CD4-positive, CD25-positive, alpha-beta regulatory T cell (primary cell): ENCODE measurements around the gene MYH6. TPM values are rescaled to one million over a fixed set of nuclear protein-coding genes. Genes with fewer than 3 reads are reported as not detected.
"Not testable (repeated sequence)": the region's sequence is repeated elsewhere in the genome, so short reads cannot be mapped to it uniquely, and the experiment has no call there.

Experiments
- ATAC-seq, 2 donors: fragments of 150-1000 bp; cut with Tn5 transposase; one replicate each; pipeline ENCODE4 v1.10.0; 2021; ENCODE audit warnings: low read depth in 2 of 2, moderate number of reproducible peaks in 2 of 2, moderate library complexity in 1 of 2
- DNase-seq, 3 donors: peaks; one replicate each; pipeline versions ENCODE4 v3.0.0 to v3.0.0-alpha.2; 2012 to 2022; ENCODE audit warnings: mixed read lengths in 1 of 3
- H3K27ac ChIP-seq: one replicate; pipeline ENCODE4 v1.7.0; 2013; ENCODE audit warnings: mild to moderate bottlenecking, low read length; ENCODE audit not compliant: insufficient read depth, poor library complexity, severe bottlenecking
- H3K27me3 ChIP-seq: one replicate; pipeline ENCODE4 v1.7.0; 2013; ENCODE audit warnings: low read length; ENCODE audit not compliant: control insufficient read depth, insufficient read depth
- H3K36me3 ChIP-seq: one replicate; pipeline ENCODE4 v1.7.0; 2013; ENCODE audit warnings: mild to moderate bottlenecking, low read length, moderate library complexity; ENCODE audit not compliant: control insufficient read depth, insufficient read depth
- H3K4me1 ChIP-seq: 2 replicates; pipeline ENCODE4 v1.7.0; 2013; ENCODE audit warnings: mild to moderate bottlenecking, low read length; ENCODE audit not compliant: insufficient read depth, control insufficient read depth, poor library complexity, severe bottlenecking
- H3K4me3 ChIP-seq: one replicate; pipeline ENCODE4 v1.7.0; 2013; ENCODE audit warnings: low read depth, mild to moderate bottlenecking, low read length, moderate library complexity
- H3K9me3 ChIP-seq, 2 experiments: 1 replicate in 1 of 2; 2 replicates in 1 of 2; pipeline ENCODE4 v1.7.0; 2013; ENCODE audit warnings: low read length in 2 of 2, mild to moderate bottlenecking in 1 of 2, moderate library complexity in 1 of 2; ENCODE audit not compliant: control insufficient read depth in 2 of 2
- H3K27ac Mint-ChIP-seq, 3 donors: one replicate each; pipeline ENCODE4 v1.8.0; 2020 to 2022; ENCODE audit warnings: mild to moderate bottlenecking in 3 of 3, mixed read lengths in 3 of 3, moderate library complexity in 2 of 3
- H3K27me3 Mint-ChIP-seq: one replicate; pipeline ENCODE4 v1.8.0; 2022; ENCODE audit warnings: mild to moderate bottlenecking, mixed read lengths
- H3K36me3 Mint-ChIP-seq: one replicate; pipeline ENCODE4 v1.8.0; 2020; ENCODE audit warnings: mixed read lengths
- H3K4me1 Mint-ChIP-seq, 4 donors: one replicate each; pipeline ENCODE4 v1.8.0; 2020 to 2022; ENCODE audit warnings: mixed read lengths in 4 of 4, mild to moderate bottlenecking in 1 of 4
- H3K4me3 Mint-ChIP-seq, 4 donors: one replicate each; pipeline ENCODE4 v1.8.0; 2020 to 2022; ENCODE audit warnings: mild to moderate bottlenecking in 4 of 4, mixed read lengths in 4 of 4, moderate library complexity in 3 of 4
- H3K9me3 Mint-ChIP-seq, 7 donors: one replicate each; pipeline ENCODE4 v1.8.0; 2020 to 2022; ENCODE audit warnings: mixed read lengths in 7 of 7, mild to moderate bottlenecking in 3 of 7, moderate library complexity in 2 of 7
- polyA plus RNA-seq, 4 donors: library from polyadenylated mRNA; unstranded; fragments of 300-500 nt; fragmentation: Illumina TruSeq; gene quantifications; one replicate each; pipeline ENCODE4 v1.2.3, GENCODE V29; 2021
- total RNA-seq: library from RNA; stranded (reverse); gene quantifications from one replicate; pipeline ENCODE4 v1.2.3, GENCODE V29; 2022

MYH6 gene
- total and polyA plus RNA-seq, 5 donors from 2014 or later = not detected

DNA sequence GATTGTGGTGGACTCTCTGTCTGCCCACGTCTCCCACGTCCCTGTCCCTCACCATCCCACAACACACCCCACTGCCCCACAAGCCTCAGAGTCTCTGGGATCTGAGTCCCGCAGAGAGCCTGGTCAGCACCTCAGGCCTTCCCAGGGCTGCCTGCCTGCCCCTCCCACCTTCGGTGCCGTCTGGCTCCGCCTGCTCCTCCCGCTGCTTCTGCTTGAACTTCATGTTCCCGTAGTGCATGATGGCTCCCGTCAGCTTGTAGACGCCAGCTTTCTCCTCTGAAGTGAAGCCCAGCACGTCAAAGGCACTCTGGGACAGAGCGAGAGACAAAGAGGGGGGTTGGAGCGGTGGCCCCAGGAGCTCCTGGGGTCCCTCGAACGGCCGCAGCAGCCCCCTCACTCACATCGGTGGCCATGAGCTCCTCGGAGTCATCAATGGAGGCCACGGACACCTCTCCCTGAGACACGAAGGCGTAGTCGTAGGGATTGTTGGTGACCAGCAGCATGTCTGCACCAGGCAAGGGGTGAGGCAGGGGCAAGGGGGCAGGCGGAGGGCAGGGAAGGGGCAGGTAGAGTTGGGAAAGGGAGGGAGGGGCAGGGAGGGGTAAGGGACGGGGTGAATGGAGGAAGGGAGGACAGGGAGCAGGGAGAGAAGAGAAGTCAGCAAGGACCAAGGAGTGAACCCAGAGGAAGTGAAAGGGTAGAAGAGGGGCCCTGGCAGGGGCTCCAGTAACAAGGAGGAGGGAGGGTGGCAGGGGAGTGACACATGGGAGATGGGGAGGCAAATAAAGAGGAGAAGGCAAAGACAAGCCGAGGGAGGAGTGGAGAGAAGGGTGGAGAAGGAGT, 5.6 kb downstream of the MYH6 start:
- Histone ChIP-seq H3K36me3 (no peaks in the 10 kb centered on the region), H3K4me3 (no peak overlapping the region), H3K4me1 (no peaks in the 10 kb centered on the region), H3K27me3 (no peaks in the 10 kb centered on the region), H3K9me3 (no peaks in the 10 kb centered on the region), H3K27ac (no peak overlapping the region)
- no peaks in the 10 kb centered on the region for H3K4me1 Mint-ChIP-seq
- peaks cover 8% of the 10 kb centered on the region for H3K27me3 Mint-ChIP-seq
- H3K27ac Mint-ChIP-seq = no peak overlapping the region
- ATAC-seq = no peak
- peaks cover 0 to under 1% (median 0%) of the 10 kb centered on the region in 7 donors for H3K9me3 Mint-ChIP-seq
- H3K36me3 Mint-ChIP-seq = no peaks in the 10 kb centered on the region
- no peak overlapping the region for H3K4me3 Mint-ChIP-seq
- no peak for DNase-seq

DNA sequence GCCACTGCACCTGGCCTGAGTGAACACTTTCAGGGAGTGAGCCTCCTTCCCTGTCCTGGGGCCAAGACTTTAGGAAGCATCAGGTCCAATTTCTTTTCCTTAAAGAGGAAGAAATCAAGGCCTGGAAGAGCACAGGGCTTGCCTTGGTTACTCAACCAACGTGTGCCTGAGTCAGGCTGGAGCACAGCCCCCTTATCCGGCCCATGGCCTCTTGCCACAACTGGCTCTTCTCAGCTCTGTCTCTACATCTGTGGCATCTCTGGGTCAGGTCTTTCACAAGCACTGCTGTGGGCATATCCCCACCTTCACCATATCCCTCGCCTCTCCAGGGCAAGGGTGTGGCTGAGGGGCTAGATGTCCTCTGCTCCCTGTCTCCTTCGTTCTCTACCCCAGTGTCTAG, 6.8 kb downstream of the MYH6 start:
- Histone ChIP-seq H3K27me3 (no peaks in the 10 kb centered on the region), H3K27ac (no peak overlapping the region), H3K9me3 (no peaks in the 10 kb centered on the region), H3K4me3 (no peak overlapping the region), H3K4me1 (no peaks in the 10 kb centered on the region), H3K36me3 (no peaks in the 10 kb centered on the region)
- ATAC-seq (no peak), DNase-seq (no peak)
- Mint-ChIP-seq H3K27me3 (peaks cover 8% of the 10 kb centered on the region), H3K36me3 (no peaks in the 10 kb centered on the region), H3K27ac (no peak overlapping the region), H3K4me3 (no peak overlapping the region), H3K4me1 (no peaks in the 10 kb centered on the region), H3K9me3 (no peaks in the 10 kb centered on the region)

DNA sequence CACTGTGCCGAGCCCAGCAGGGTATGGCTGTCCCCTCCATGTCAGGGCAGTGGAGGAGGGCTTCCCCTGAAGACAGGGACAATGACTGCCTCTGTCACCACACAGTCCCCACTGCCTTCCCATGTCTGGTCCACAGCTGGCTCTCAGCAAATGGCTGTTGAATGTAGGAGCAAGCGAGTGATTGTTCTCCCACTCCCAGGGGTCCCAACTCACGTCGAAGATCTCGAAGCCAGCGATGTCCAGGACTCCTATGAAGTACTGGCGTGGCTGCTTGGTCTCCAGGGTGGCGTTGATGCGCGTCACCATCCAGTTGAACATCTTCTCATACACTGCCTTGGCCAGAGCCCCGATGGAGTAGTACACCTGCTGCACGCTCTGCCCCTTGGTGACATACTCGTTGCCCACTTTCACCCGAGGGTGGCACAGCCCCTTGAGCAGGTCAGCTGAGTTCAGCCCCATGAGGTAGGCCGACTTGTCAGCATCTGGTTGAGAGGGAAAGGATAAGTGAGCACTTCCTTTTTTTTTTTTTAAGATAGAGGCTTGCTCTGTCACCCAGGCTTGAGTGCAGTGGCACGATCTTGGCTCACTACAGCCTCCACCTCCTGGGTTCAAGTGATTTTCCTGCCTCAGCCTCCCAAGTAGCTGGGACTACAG, 7.5 kb downstream of the MYH6 start:
- not testable (repeated sequence) for ATAC-seq, H3K4me1 ChIP-seq, H3K27me3 Mint-ChIP-seq, H3K4me3 Mint-ChIP-seq, H3K9me3 ChIP-seq, H3K4me1 Mint-ChIP-seq, H3K27ac Mint-ChIP-seq, DNase-seq, H3K36me3 ChIP-seq, H3K9me3 Mint-ChIP-seq, H3K4me3 ChIP-seq, H3K27me3 ChIP-seq, H3K27ac ChIP-seq, H3K36me3 Mint-ChIP-seq

DNA sequence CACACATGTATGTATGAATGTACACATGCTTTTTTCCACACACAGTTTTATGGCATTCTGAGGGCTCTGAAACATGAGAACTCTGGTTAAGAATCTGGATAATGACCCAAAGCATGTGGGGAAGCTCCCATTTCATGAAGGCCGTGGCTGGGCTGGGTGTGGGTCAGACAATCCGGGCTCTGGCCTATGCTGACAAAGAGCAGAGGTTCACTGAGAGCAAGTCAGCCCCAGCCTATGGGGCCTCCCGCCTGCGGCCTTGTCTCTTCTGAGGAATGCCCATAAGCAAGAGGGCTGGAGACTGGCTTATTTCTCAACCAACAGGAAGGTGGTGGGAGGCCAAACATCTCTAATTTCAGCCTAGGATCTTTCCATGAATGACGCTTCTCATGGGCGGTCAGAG, 8.5 kb downstream of the MYH6 start:
- Histone ChIP-seq H3K27ac (no peak overlapping the region), H3K4me1 (no peaks in the 10 kb centered on the region), H3K9me3 (no peaks in the 10 kb centered on the region), H3K27me3 (no peaks in the 10 kb centered on the region), H3K36me3 (no peaks in the 10 kb centered on the region), H3K4me3 (no peak overlapping the region)
- H3K27me3 Mint-ChIP-seq = peaks cover 8% of the 10 kb centered on the region
- H3K27ac Mint-ChIP-seq = no peak overlapping the region
- no peak overlapping the region for H3K4me3 Mint-ChIP-seq
- no peaks in the 10 kb centered on the region for H3K9me3 Mint-ChIP-seq
- ATAC-seq (no peak), DNase-seq (no peak)
- no peaks in the 10 kb centered on the region for H3K36me3 Mint-ChIP-seq
- no peaks in the 10 kb centered on the region for H3K4me1 Mint-ChIP-seq

DNA sequence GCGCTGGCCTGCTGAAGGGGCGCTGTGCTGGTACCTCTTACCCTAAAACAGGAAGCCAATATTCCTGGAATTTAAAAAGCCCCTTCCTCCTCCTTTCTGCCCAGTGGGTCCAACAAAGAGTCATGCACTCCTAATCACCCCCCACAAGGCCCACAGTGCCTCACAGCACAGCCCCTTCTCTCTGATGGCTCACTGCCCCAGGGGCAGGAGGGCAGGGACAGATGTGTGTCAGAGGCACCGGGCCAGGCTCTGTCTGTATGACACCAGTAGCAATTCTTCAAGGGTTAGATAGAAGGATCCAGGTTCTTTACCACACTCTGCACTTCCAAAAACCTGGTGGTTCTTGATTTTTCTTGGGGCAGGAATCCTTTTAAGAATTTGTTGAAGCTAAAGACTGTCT, 8.9 kb downstream of the MYH6 start:
- no peaks in the 10 kb centered on the region for H3K9me3 Mint-ChIP-seq
- H3K4me1 Mint-ChIP-seq = no peaks in the 10 kb centered on the region
- DNase-seq = no peak
- H3K4me3 Mint-ChIP-seq = no peak overlapping the region
- peaks cover 8% of the 10 kb centered on the region for H3K27me3 Mint-ChIP-seq
- no peak for ATAC-seq
- no peaks in the 10 kb centered on the region for H3K36me3 Mint-ChIP-seq
- no peaks in the 10 kb centered on the region for H3K9me3 ChIP-seq
- no peak overlapping the region for H3K27ac Mint-ChIP-seq
- H3K4me3 ChIP-seq = no peak overlapping the region
- no peak overlapping the region for H3K27ac ChIP-seq
- H3K36me3 ChIP-seq = no peaks in the 10 kb centered on the region
- no peaks in the 10 kb centered on the region for H3K27me3 ChIP-seq
- no peaks in the 10 kb centered on the region for H3K4me1 ChIP-seq

DNA sequence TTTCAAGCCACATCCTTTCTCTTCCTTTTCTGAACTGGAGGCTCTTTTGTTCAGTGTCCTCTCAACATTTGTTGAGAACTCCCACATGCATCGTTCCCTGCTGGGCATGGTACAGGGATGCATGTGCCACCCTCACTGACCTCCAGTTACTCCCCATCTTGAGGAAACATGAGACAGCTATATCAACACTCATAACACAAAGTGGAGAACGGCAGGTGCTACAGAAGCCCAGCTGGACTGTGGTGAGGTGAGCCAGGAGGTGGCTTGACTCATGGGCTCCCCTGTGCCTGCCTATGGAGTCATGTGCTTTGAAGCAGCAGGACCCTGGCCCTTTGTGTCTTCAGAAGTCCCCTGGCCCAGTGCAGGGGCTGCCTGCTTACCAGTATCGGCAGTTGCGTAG, 9.7 kb downstream of the MYH6 start:
- no peaks in the 10 kb centered on the region for H3K27me3 ChIP-seq
- H3K9me3 ChIP-seq = no peaks in the 10 kb centered on the region
- no peak overlapping the region for H3K27ac ChIP-seq
- Mint-ChIP-seq H3K4me1 (no peaks in the 10 kb centered on the region), H3K4me3 (no peak overlapping the region), H3K27ac (peak overlapping the region in 1 of 3 donors; percentile 58), H3K9me3 (no peaks in the 10 kb centered on the region), H3K27me3 (peaks cover 2% of the 10 kb centered on the region), H3K36me3 (no peaks in the 10 kb centered on the region)
- H3K4me1 ChIP-seq = no peaks in the 10 kb centered on the region
- H3K4me3 ChIP-seq = no peak overlapping the region
- ATAC-seq (no peak), DNase-seq (no peak)
- H3K36me3 ChIP-seq = no peaks in the 10 kb centered on the region

DNA sequence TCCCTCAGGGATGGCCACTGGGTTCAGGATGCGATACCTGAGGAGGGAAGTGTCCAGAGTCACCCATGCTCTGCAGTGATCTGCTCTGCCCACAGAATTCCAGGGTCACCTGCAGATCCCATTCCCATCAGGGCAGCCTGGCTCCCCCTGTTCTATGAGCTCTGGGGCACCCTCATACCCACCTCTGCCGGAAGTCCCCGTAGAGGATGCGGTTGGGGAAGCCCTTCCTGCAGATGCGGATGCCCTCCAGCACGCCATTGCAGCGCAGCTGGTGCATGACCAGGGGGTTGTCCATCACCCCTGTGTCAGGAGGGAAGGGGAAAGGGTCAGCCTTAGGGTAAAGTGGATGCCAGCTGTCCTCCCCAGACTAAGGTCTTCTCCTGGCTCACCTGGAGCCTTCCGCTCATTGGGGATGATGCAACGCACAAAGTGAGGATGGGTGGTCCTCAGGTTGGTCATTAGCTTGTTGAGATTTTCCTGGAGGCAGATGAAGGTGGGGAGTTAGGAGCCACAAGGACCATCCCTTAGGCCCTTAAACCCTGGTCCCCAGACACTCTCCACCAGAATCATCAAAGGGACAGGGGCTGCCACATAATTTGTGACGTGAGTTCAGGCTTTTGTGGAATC, 11.2 kb downstream of the MYH6 start:
- no peaks in the 10 kb centered on the region for H3K4me1 ChIP-seq
- Mint-ChIP-seq H3K9me3 (no peaks in the 10 kb centered on the region), H3K4me3 (no peak overlapping the region), H3K4me1 (no peaks in the 10 kb centered on the region), H3K27ac (no peak overlapping the region), H3K36me3 (no peaks in the 10 kb centered on the region), H3K27me3 (no peaks in the 10 kb centered on the region)
- no peak overlapping the region for H3K4me3 ChIP-seq
- H3K27ac ChIP-seq = no peak overlapping the region
- no peak for DNase-seq
- no peaks in the 10 kb centered on the region for H3K9me3 ChIP-seq
- no peaks in the 10 kb centered on the region for H3K36me3 ChIP-seq
- H3K27me3 ChIP-seq = no peaks in the 10 kb centered on the region
- no peak for ATAC-seq
